Upper lobe of left lung (tissue), 6 donors: ENCODE data around the gene SIRPA. TPM values are rescaled to one million over a fixed set of nuclear protein-coding genes. Genes with fewer than 3 reads are reported as not detected.

Source experiments
- ATAC-seq, 2 donors: fragments of 200-7000 bp; cut with Tn5 transposase; one replicate each; pipeline ENCODE4 v1.9.1; 2022; ENCODE audit warnings: mild to moderate bottlenecking in 2 of 2, moderate library complexity in 2 of 2; ENCODE audit not compliant: low FRiP score in 2 of 2
- DNase-seq, 2 donors: peaks; one replicate each; pipeline ENCODE4 v3.0.0-alpha.2; 2019 to 2020
- H3K27ac ChIP-seq, 4 donors: fragments of 200-600 bp; sonication (generic); one replicate each; pipeline ENCODE4 v1.5.1; 2016 to 2019
- H3K27me3 ChIP-seq, 4 donors: fragments of 200-600 bp; sonication (generic); one replicate each; pipeline ENCODE4 v1.5.1; 2017 to 2019
- H3K36me3 ChIP-seq, 4 donors: fragments of 200-600 bp; sonication (generic); one replicate each; pipeline ENCODE4 v1.5.1; 2016 to 2019
- H3K4me1 ChIP-seq, 4 donors: fragments of 200-600 bp; sonication (generic); one replicate each; pipeline ENCODE4 v1.5.1; 2018 to 2019
- H3K4me3 ChIP-seq, 4 donors: fragments of 200-600 bp; sonication (generic); one replicate each; pipeline ENCODE4 v1.5.1; 2017 to 2019; ENCODE audit warnings: mild to moderate bottlenecking in 2 of 4, moderate library complexity in 1 of 4
- H3K9me3 ChIP-seq, 4 donors: fragments of 200-600 bp; sonication (generic); one replicate each; pipeline ENCODE4 v1.5.1; 2018 to 2019
- CTCF ChIP-seq, 6 experiments: fragments of 450-650 bp in 4 of 6; fragments of 200-600 bp in 2 of 6; sonication (generic) in 2 of 6; IDR thresholded peaks; one replicate each; pipeline ENCODE4 v1.5.1; 2016 to 2019; ENCODE audit warnings: antibody characterized with exemption in 6 of 6
- EP300 ChIP-seq, 4 donors: sonication (generic); formaldehyde crosslinking; IDR thresholded peaks; one replicate each; pipeline ENCODE4 v1.5.1; 2017; ENCODE audit warnings: antibody characterized with exemption in 4 of 4, control low read depth in 2 of 4
- POLR2A ChIP-seq, 4 donors: fragments of 450-650 bp; IDR thresholded peaks; one replicate each; pipeline ENCODE4 v1.5.1; 2016 to 2017; ENCODE audit warnings: antibody characterized with exemption in 4 of 4, mild to moderate bottlenecking in 2 of 4
- POLR2AphosphoS5 ChIP-seq, 2 donors: sonication (generic); formaldehyde crosslinking; IDR thresholded peaks; one replicate each; pipeline ENCODE4 v1.5.1; 2017; ENCODE audit warnings: antibody characterized with exemption in 2 of 2
- WGBS, 2 donors: methylation state at CpG; one replicate each; pipeline ENCODE4 v1.1.5; 2017 to 2018; 5-methylcytosine and 5-hydroxymethylcytosine counted together
- total RNA-seq, 6 donors: library from RNA; depleted of rRNA in 4 of 6; stranded (reverse); fragments of >200 nt in 4 of 6; gene quantifications; one replicate each; pipeline versions ENCODE4 v1.1.0 to v1.2.1, GENCODE V29; 2016 to 2021
- donor health status: DM: no; HTN: no; CAD: no; lungs with moderate emphysema.
- donor health status: DM: no; HTN: yes; CAD: no; lungs with severe emphysema.

Gene SIRPA
- total RNA-seq, 6 donors from 2014 or later: 36.3 to 119 (median 60.4) TPM

- no peak overlapping the region for H3K4me3 ChIP-seq
- WGBS, 2 donors: 69 to 81% methylated on average over 8 of the region's 8 CpGs
- peaks cover 27 to 49% (median 35%) of the 10 kb centered on the region in 4 donors for H3K4me1 ChIP-seq
- TF ChIP-seq CTCF (IDR thresholded peaks at IDR 0.05) (no peak), EP300 (IDR thresholded peaks at IDR 0.05) (peak in 1 of 4 donors; percentile 59), POLR2A (IDR thresholded peaks at IDR 0.05) (no peak), POLR2AphosphoS5 (IDR thresholded peaks at IDR 0.05) (peak; percentile 47 to 70)
- H3K27ac ChIP-seq: peak overlapping the region in 3 of 4 donors; percentile 8 to 84 (median 45)
- no peaks in the 10 kb centered on the region for H3K9me3 ChIP-seq
- peaks cover 0 to 3% (median 0%) of the 10 kb centered on the region in 4 donors for H3K27me3 ChIP-seq
- ATAC-seq (peak in 1 of 2 donors; percentile 83), DNase-seq (peak in 1 of 2 donors; percentile 77)
- H3K36me3 ChIP-seq: peaks cover 0 to 3% (median 0%) of the 10 kb centered on the region in 4 donors
Measured at GRCh38 chr20:1943275-1944002, 48.2 kb downstream of the SIRPA start.

GRCh38 chr20:1944345-1945091 is 49.3 kb downstream of the SIRPA start:
- Histone ChIP-seq H3K27me3 (peaks cover 0 to 3% (median 0%) of the 10 kb centered on the region in 4 donors), H3K4me3 (no peak overlapping the region), H3K9me3 (no peaks in the 10 kb centered on the region), H3K36me3 (no peaks in the 10 kb centered on the region), H3K4me1 (peaks cover 27 to 54% (median 35%) of the 10 kb centered on the region in 4 donors), H3K27ac (peak overlapping the region; percentile 57 to 86 (median 84))
- WGBS, 2 donors: 61 to 77% methylated on average over 6 of the region's 6 CpGs
- TF ChIP-seq CTCF (IDR thresholded peaks at IDR 0.05) (no peak), EP300 (IDR thresholded peaks at IDR 0.05) (no peak), POLR2A (IDR thresholded peaks at IDR 0.05) (no peak), POLR2AphosphoS5 (IDR thresholded peaks at IDR 0.05) (no peak)
- ATAC-seq: no peak
- peak in 1 of 2 donors; percentile 18 for DNase-seq

GRCh38 chr20:1945134-1945618 is 50.0 kb downstream of the SIRPA start:
- peaks cover 27 to 51% (median 35%) of the 10 kb centered on the region in 4 donors for H3K4me1 ChIP-seq
- H3K27me3 ChIP-seq: peaks cover 0 to 3% (median 0%) of the 10 kb centered on the region in 4 donors
- H3K27ac ChIP-seq: peak overlapping the region; percentile 76 to 87 (median 85)
- no peaks in the 10 kb centered on the region for H3K9me3 ChIP-seq
- ATAC-seq (peak; percentile 61 to 72), DNase-seq (peak; percentile 82 to 84)
- H3K36me3 ChIP-seq: no peaks in the 10 kb centered on the region
- TF ChIP-seq CTCF (IDR thresholded peaks at IDR 0.05) (no peak), POLR2A (IDR thresholded peaks at IDR 0.05) (peak in 1 of 4 donors; percentile 53), POLR2AphosphoS5 (IDR thresholded peaks at IDR 0.05) (peak; percentile 72 to 90), EP300 (IDR thresholded peaks at IDR 0.05) (peak in 2 of 4 donors; percentile 43 to 88)
- WGBS, 2 donors: 54% methylated on average over 5 to 9 of the region's 9 CpGs
- H3K4me3 ChIP-seq: no peak overlapping the region

GRCh38 chr20:1945660-1946059 is 50.5 kb downstream of the SIRPA start:
- no peak for ATAC-seq
- Histone ChIP-seq H3K27ac (peak overlapping the region; percentile 76 to 87 (median 85)), H3K36me3 (no peaks in the 10 kb centered on the region), H3K9me3 (no peaks in the 10 kb centered on the region), H3K4me1 (peaks cover 24 to 46% (median 35%) of the 10 kb centered on the region in 4 donors), H3K4me3 (no peak overlapping the region), H3K27me3 (peaks cover 0 to 3% (median 0%) of the 10 kb centered on the region in 4 donors)
- no peak for DNase-seq
- 56 to 67% methylated on average over 7 of the region's 7 CpGs for WGBS, 2 donors
- TF ChIP-seq EP300 (IDR thresholded peaks at IDR 0.05): no peak
- no peak for TF ChIP-seq POLR2AphosphoS5 (IDR thresholded peaks at IDR 0.05)
- no peak for TF ChIP-seq CTCF (IDR thresholded peaks at IDR 0.05)
- TF ChIP-seq POLR2A (IDR thresholded peaks at IDR 0.05): no peak
